ENCODE results near the gene IFIT1.
A peak's percentile ranks its signal among the peaks of the same experiment; 100 is the strongest.
"Not testable (repeated sequence)": the region's sequence is repeated elsewhere in the genome, so short reads cannot be mapped to it uniquely, and the experiment has no call there.

IFIT1 gene

GRCh38 chr10:89398003-89398749 lies 5.8 kb downstream of the IFIT1 start:
- no peak for DNase-seq (ENCODE audit: low read depth in 2 of 2, low spot score in 1 of 2)

GRCh38 chr10:89399956-89400355 lies 7.5 kb downstream of the IFIT1 start:
- DNase-seq (ENCODE audit: low read depth in 2 of 2, low spot score in 1 of 2): no peak

DNA sequence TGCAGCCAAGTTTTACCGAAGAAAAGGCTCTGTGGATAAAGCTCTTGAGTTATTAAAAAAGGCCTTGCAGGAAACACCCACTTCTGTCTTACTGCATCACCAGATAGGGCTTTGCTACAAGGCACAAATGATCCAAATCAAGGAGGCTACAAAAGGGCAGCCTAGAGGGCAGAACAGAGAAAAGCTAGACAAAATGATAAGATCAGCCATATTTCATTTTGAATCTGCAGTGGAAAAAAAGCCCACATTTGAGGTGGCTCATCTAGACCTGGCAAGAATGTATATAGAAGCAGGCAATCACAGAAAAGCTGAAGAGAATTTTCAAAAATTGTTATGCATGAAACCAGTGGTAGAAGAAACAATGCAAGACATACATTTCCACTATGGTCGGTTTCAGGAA lies 10.6 kb downstream of the IFIT1 start:
- DNase-seq (ENCODE audit: low read depth in 2 of 2, low spot score in 1 of 2): no peak

DNA sequence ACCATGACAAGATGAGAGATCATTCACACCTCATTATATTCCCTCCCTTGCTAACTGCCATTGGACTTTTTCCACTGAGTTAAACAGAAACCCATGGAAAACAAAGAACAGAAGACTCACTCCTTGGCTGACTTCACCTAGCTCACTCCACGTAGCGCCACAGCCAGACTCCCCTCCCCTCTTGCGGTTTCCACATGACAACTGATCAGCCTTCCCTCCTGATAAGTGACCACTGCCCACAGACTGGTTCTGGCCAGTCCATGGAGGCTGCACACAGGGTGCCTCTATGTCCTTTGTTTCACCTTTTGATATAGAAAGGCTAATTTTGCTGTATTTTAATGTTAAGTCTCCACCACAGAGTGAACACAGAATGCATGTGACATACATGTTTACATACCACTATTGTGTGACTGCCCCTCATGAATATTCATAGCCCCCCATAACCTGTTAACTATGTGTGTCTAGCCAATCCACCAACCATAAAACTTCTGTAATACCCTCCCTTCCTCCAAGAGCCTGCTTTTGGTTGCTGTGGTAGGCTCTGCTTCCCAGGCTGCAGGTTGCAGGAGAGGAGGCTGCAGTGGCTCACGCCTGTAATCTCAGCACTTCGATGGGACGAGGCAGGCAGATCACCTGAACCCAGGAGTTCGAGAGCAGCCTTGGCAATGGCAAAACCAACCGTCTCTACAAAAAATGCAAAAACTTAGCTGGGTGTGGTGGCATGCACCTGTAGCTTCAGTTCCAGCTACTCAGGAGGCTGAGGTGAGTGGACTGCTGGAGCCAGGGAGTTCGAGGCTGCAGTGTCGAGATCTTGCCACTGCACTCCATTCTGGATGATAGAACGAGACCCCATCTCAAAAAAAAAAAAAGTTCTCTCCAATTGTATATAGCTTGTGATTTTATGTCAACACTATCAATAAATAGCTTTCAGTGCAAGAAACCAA lies 12.0 kb downstream of the IFIT1 start:
- DNase-seq (ENCODE audit: low read depth in 2 of 2, low spot score in 1 of 2): no peak

DNA sequence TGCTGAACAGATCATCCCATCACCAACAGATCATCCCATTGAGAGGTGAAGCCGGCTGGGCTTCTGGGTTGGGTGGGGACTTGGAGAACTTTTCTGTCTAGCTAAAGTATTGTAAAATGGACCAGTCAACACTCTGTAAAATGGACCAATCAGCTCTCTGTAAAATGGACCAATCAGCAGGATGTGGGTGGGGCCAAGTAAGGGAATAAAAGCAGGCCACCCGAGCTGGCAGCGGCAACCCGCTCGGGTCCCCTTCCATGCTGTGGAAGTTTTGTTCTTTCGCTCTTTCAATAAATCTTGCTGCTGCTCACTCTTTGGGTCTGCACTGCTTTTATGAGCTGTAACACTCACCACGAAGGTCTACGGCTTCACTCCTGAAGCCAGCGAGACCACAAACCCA lies 13.8 kb downstream of the IFIT1 start:
- DNase-seq (ENCODE audit: low read depth in 2 of 2, low spot score in 1 of 2): not testable (repeated sequence)

- not testable (repeated sequence) for DNase-seq (ENCODE audit: low read depth in 2 of 2, low spot score in 1 of 2)
These were observed 15.4 kb downstream of the IFIT1 start for GRCh38 chr10:89407792-89408191.

DNA sequence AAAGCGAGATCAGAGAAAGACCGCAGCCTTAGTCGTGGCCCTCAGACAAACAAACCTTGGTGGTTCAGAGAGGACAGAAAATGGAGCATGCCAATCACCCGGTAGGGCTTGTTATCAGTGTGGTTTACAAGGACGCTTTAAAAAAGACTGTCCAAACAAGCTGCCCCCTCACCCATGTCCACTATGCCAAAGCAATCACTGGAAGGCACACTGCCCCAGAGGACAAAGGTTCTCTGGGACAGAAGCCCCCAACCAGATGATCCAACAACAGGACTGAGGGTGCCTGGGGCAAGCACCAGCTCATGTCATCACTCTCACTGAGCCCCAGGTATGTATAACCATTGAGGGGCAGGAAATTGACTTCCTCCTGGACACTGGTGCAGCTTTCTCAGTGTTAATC lies 16.9 kb downstream of the IFIT1 start:
- not testable (repeated sequence) for DNase-seq (ENCODE audit: low read depth in 2 of 2, low spot score in 1 of 2)

DNA sequence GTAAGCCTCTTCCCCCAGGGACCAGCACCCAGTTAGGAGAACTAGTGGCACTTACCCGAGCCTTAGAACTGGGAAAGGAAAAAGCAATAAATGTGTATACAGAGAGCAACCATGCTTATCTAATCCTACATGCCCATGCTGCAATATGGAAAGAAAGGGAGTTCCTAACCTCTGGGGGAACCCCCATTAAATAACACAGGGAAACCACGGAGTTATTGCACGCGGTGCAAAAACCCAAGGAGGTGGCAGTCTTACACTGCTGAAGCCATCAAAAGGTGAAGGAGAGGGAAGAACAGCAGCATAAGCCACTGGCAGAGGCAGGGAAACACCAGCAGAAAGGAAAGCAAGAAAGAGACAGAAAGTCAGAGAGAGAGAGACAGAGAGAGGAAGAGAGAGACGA lies 18.1 kb downstream of the IFIT1 start:
- not testable (repeated sequence) for DNase-seq (ENCODE audit: low read depth in 2 of 2, low spot score in 1 of 2)

- not testable (repeated sequence) for DNase-seq (ENCODE audit: low read depth in 2 of 2, low spot score in 1 of 2)
These were observed 18.7 kb downstream of the IFIT1 start for GRCh38 chr10:89411135-89411534.

GRCh38 chr10:89412276-89412675 lies 19.9 kb downstream of the IFIT1 start:
- DNase-seq (ENCODE audit: low read depth in 2 of 2, low spot score in 1 of 2): not testable (repeated sequence)

DNA sequence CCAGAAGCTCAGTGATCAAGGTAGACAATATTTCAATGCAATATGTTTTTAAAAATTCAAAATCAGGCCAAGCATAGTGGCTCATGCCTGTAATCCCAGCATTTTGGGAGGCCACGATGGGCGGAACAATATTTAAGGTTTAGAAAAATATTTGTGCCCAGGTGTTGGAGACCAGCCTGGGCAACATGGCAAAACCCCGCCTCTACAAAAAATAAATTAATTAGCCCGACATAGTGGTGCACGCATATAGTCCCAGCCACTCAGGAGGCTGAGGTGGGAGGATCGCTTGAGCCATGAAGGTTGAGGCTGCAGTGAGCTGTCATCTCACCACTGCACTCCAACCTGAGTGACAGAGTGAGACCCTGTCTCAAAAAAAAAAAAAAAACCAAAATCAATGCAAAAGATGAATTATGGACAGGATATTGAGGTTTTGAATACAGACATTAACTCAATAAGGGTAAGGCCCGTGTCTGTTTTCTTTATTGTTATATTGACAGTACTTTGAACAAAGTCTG lies 21.0 kb downstream of the IFIT1 start:
- no peak for DNase-seq (ENCODE audit: low read depth in 2 of 2, low spot score in 1 of 2)

- DNase-seq (ENCODE audit: low read depth in 2 of 2, low spot score in 1 of 2): peak; percentile 16 to 33
These were observed 21.9 kb downstream of the IFIT1 start, which contains the start of gene IFIT5 for GRCh38 chr10:89414146-89414878. Gene IFIT5 (plus strand): TSS chr10:89414568. CDS start chr10:89414799, 231 bp downstream.

GRCh38 chr10:89414879-89415821 lies 22.7 kb downstream of the IFIT1 start:
- peak; percentile 6 to 15 for DNase-seq (ENCODE audit: low read depth in 2 of 2, low spot score in 1 of 2)

GRCh38 chr10:89416465-89416864 lies 24.0 kb downstream of the IFIT1 start:
- DNase-seq (ENCODE audit: low read depth in 2 of 2, low spot score in 1 of 2): no peak

DNA sequence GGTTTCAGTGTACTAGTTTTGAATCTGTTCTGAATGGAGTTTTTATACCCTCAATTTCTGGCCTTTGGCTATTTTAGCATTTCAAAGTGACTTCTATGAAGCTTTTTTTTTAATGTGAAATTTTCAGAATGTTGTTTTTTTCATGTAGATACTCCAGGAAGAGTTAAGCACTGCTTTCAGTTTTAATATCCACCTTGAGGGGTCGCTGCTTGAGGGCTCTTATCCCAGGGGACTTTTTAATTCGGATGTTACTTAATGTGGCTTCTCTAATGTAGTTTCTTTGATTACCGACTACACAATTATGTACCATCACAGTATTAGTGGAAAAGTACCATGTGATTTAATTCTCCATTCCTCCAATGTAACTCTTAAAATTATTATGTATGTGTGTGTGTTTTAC lies 27.1 kb downstream of the IFIT1 start:
- no peak for DNase-seq (ENCODE audit: low read depth in 2 of 2, low spot score in 1 of 2)

DNA sequence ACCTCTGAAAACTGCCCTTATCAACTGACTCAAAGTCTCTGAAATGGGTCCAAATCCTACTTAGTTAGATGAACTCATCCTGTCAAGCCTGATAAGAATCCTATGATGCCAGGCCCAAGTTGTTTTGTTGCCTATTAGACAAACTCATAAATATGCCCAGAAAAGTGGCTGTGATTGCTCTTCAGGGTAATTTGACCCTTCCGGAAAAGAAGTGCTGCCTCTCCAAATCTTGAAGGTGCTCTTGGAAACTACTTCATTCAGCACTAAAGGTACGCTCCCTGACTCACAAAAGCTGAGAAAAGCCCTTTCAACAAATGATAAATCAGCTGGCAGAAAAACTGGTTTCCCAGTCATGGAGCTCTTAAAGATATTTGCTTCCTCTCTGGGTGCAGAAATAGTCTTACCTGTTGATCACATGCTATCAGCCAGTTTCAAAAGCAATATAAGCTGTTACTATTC lies 28.6 kb downstream of the IFIT1 start:
- DNase-seq (ENCODE audit: low read depth in 2 of 2, low spot score in 1 of 2): no peak

DNA sequence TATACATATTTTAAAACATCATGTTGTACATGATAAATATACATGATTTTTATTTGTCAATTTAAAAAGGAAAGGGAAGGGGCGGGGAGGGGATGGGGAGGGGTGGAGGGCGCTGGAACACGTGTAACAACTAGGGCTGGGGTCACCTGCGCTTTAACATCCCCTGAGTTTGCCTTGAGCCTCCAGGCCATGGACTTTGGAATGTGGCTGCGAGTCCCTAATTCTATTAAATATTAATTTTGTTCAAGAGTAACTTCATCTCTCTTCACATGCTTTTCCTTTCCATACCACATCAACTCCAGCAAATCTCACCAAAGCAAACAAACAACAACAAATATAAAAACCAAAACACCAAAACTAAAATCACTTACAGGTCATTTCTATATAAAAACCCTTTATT lies 32.6 kb downstream of the IFIT1 start:
- DNase-seq (ENCODE audit: low read depth in 2 of 2, low spot score in 1 of 2): no peak

GRCh38 chr10:89426230-89426868 lies 33.9 kb downstream of the IFIT1 start:
- no peak for DNase-seq (ENCODE audit: low read depth in 2 of 2, low spot score in 1 of 2)

- no peak for DNase-seq (ENCODE audit: low read depth in 2 of 2, low spot score in 1 of 2)
These were observed 35.2 kb downstream of the IFIT1 start for GRCh38 chr10:89427629-89428028.
